GM19324 (cell line): ENCODE results near the gene AMN.

Source experiments
- ATAC-seq: cut with Tn5 transposase; IDR thresholded peaks from one replicate; pipeline ENCODE4 v1.9.1; 2021; ENCODE audit warnings: mild to moderate bottlenecking, moderate library complexity; ENCODE audit not compliant: unreplicated experiment, low FRiP score

The AMN gene

DNA sequence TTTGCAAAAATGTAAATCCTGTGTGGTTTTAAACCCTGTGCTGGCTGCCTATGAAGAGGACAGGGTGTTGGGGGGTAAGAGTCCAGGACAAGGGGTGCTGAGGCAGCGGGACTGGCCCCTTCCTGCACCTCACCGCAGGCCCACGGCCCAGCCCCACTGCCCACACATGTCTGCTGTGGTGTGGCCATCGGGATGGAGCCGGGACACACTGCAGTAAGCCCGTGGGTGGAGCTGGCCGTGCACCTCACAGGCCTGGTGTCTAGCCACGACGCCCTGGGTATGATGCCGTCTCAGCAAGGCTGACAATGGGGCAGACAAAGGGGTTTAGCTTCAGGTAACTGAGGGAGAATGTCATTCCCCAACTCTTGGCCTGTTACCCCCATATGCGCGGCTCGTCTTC, 19.6 kb downstream of the AMN start:
- no peak for ATAC-seq

DNA sequence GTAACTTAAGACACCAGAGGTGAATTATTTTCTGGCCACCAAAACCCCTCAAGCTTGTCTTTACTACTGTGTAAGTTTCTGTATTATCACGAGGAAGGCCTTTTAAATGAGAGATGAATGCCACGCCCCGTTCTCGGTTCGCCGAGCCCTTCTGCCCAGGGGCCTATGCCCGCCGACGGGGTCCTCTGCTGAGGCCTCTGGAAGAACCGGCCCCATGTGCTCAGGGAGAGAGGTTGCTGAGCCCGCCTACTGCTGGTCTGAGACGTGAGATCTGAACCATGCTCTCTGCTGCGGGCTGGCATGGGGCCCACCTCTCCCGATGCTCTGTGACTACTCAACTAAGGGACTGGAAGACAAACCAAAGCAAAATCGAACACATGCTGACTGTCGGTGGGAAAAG, 21.0 kb downstream of the AMN start:
- no peak for ATAC-seq

DNA sequence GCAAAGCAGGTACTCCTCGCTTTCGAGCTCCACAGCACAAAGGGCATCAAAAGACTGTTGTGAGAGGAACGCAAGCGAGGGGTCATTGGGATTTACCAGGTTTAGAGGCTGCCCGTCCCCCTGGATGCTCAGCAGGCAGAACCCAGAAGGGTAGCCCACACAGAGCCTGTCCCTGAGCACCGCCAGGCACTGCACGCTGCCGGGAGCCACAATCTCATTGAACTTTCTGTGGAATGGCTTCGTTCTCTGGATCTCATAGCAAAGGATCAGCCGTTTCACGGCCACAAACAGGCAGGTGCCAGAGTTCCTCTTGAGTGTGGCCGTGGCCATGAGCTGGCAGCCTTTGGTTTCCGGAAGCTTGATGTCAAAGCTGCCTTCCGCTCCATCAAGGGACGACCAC, 21.5 kb downstream of the AMN start:
- ATAC-seq: no peak

DNA sequence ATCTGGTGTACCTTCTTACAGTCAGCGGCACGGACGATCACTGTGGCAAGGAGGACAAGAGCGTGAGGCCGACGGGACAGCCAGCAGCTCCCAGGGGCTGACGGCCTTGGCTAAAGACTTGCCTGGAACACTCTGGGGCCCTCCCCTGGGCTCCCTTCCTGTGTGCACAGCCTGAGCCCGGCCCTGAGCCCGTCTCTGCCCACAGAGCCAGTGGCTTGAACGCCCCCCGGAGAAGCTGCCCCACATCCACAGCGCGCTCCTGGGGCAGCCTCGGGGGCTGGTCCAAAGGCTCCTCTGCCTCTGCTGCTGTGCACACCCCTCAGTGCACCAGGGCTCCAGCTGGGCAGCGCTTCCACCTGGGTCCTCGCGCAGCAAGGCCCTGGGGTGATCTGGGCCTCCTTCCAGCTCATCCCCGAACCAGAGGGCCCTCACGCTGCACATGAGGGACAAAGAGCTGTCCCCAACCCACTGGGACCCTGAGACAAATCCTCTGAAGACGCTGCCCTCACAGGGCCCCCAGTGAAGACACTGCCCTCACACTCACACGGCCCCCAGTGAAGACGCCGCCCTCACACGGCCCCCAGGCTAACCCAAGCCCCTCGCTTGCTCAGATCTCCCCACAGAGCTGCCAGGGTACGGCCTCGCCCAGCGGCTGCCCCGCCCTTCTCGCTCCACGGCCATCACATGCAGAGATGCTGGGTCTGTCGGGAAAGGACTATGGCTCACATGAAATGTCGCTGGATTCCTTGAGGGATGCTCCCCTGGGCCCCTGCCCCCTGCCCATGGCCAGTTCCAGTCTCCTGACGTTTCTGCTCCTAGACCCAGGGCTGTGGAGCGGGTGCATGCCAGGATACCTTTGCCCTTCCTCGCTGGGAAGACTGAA, 22.2 kb downstream of the AMN start:
- ATAC-seq: no peak

DNA sequence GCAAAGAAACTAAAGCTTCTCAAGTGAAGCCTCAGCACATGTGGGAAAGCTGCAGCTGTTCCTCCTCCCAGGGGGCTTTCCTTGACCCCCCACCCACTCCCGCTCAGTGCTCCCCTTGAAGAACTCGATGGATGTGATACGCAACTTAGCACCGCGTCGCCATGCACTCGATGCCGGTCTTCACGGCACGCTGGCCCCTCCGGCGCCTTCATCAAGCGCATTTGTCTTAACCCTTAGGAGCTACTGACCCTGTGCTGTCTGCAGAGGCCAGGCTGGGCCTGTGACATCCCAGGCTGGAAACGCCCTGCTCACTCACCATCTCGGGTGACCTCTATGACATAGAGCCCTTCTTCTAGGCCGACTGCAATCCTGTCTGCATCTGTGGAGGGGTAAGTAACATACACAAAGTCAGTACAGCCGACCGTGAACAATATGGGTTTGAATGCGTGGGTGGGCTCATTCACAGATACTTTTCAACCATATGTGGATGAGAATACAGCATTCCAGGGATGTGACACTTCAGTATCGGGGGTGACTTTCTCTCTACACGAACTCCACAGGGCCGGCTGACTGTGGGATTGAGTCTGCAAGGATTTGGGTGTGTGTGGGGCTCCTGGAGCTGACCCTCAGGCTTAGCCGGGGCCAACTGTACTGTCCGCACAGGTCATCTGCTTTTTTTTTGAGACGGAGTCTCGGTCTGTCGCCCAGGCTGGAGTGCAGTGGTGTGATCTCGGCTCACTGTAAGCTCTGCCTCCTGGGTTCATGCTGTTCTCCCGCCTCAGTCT, 23.1 kb downstream of the AMN start:
- no peak for ATAC-seq

DNA sequence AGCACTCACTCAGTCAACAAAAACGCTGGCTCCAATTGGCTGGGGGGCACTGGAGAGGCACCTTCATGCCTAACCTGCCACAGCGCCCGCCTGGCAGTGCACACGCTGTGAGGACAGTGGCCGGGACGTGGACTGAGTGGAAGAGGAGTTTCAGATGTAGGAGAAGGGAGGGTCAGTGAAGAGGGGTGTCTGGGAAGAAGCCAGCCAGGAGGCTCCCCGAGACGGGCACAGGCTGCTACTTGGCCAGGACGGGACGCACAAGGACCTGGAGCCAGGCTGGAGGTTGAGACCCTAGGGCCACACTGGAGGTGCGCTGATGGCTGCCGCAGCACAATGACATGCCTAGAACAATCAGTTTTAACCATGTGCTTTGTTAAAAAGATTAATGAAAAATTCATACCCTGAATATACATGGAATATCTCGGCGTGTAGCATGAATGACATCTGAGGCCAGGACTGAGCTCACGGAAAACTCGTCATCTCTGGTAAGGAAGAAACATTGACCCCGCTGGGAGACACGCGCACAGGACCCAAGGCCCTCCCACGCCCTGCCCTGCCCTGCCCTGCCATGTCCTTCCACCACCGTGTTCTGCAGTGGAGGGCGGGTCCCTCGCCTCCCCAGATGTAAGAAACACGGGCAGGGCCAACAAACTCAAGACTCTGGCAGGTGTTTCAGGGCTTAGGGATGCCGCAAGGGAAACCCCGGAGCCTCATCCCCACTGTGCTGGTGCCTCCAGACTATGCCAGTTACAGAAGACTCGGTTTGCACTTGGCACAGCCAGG, 25.0 kb downstream of the AMN start:
- no peak for ATAC-seq

DNA sequence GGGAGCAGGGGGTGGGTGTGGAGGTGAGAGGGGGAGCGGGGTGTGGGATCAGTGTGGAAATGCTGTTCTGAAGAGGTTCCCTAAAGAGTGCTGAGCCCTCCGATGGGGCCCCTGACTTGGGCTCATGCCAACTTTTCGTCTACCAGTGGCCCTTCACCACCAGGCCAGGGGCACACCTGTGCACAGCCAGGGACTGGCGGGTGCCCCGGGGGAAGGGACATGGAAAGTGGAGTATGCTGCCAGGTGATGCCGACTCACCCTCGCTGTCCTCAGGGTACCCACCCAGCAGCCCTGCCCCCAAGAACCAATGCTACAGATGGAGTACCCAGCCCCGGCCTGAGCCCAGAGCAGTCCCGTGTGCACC, 26.2 kb downstream of the AMN start:
- no peak for ATAC-seq

DNA sequence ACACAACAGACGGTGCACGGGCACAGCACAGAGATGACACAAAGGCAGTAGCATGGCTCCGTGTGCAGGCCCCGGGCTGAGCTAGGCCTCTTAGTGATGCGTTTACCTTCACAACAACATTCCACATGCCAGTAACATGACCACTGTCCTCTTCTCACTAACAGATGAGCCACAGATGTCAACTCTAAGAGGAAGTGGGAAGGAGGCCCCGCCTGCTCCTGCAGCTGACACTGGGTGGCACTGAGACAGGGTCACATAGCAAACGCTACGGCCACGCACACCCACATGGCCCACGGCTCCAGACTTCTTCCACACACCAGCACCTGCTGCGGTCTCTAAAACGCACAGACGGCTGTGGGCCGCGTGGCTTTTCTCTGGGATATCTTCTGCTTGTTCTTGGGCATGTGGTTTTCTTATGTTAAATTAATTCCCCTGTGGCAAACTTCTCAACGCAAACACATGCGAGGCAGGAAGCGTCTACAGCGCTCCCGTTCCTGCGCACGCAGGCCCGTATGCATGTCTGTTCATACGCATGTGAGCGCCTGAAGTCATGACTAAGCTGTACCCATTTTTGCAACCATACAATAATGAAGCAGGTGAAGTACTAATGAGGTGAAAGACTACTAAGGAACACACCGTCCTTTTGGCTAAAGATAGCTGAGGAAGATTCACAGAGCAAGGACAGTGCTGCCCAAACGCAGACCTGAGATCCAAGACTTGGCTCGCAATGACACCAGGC, 26.8 kb downstream of the AMN start:
- no peak for ATAC-seq

DNA sequence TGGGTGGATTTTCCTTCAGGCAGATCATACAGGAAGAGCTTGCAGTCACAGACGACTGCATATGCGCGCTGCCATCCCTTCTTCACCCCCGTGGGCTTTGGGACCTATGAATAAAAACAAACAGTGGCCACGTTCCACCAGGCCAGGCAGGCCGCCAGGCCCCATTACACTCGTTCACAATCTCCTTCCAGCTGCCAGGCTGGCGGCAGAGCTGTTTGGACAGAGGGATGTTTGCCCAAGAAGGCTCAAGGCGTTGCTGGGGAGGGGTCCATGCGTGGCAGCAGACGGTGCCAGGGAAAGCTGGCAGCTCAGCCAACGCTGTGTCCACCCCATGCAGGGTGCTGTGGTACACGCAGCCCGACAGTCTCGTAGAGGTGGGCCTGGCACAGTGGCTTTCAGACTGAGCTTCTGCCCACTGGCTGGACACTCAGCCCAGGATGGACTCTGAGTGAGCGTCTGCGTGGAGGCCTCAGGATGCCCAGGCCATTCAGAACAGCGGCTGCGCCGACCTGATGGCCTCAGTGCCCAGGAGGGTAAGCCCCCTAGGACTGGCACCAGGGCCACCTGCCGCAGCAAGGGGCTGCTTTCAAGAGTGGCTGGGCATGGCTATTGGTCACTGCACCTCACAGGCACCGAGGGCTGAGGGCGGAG, 27.5 kb downstream of the AMN start:
- no peak for ATAC-seq

DNA sequence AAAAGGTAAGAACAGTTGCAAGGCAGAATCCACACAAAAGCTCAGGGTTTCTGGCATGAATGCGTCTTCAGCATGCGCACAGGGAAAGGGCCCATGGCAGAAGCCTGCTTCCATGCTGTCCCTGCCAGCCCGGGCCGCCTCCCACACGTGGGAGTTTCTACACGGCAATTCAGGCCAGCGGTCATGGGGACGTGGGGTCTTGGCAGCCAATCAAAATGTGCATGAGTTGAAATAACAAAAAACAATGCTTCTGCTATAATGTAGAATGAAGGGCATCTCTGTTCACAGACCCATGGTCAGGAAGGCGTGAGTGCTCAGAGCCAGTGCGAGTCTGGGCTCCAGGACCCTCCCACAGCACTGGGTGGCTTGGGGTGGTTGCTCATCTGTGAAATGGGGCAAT, 28.6 kb downstream of the AMN start:
- ATAC-seq: no peak

DNA sequence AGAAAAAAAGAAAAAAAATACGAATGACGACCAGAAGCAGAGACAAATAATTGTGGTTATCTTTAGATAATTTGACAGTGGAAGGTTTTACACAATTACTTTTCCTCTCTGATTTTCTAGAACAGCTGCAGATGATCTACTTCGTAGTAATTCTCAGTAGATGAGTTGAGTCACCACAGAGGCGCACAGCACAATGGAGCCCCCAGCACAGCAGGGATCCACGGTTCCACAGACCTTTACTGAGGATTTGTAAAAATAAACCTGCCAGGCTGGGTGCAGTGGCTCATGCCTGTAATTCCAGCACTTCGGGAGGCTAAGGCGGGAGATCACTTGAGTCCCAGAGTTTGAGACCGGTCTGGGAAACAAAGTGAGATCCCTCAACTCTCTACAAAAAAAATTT, 29.3 kb downstream of the AMN start:
- no peak for ATAC-seq

DNA sequence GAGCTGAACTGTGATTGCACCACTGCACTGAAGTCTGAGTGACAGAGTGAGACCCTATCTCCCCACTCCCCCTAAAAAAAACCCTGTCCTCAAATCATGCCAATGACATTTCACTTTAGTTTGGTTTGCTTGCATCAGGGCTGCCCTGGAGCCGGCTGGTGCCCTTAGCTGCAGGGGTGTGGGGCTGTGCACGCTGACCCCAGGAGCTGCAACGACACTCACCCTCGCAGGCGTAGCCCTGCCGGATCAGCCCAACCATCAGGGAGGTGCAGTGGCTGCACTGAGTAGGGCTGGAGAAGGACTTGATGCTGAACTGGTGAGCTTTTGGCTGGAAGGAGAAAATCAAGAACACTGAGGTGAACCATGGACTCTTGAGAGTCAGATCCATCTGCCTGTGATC, 29.8 kb downstream of the AMN start:
- ATAC-seq: no peak

DNA sequence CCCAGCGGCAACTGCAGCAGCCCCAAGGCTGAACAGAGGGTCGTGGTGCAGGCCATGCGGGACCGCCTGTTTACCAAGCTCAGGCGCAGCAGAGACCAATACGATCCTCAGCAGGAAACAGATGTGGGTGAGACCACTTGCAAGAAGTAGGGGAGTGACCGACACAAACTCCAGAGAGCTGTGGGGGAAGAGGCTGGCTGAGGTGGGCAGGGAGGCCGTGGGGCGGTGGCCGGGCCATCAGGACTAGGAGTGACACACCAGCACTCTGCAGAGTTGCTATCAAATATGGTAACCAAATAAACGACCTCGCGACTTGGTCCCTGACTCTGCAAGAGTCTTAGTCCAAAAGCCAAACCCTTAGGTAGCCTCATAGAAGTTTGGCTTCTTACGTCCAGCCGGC, 30.6 kb downstream of the AMN start:
- ATAC-seq: no peak

DNA sequence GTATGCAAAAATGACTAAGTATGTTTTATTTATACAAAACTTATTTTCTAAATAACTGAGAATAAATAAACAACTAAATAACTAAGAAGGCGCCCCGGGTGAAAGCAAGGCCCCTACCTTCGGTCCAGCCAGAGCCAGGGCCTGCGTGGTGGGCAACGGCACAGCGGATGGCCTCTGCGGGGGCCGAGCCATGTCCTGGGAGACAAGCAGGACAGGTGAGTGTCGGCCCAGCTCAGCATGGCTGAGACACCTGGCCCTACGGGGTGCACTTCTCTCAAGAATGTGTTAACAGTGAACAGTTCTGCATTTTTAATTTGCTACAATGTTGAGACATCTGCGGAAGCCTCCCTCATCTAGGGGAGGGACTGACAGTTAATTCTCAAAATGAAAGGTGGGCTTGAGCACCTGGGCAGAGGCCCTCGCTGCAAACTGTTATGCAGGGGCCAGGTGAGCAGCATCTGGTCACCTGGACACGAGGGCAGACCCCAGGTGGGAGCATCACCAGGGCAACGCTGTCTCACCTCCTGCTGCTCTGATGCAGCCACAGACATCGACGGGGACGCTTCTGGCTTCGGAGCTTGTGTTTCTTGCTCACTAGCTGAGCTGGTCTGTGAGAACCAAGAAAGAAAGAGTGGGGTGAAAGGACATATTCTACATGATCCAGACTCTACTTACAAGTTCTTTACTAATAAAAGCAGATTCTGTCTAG, 31.8 kb downstream of the AMN start:
- ATAC-seq: no peak

DNA sequence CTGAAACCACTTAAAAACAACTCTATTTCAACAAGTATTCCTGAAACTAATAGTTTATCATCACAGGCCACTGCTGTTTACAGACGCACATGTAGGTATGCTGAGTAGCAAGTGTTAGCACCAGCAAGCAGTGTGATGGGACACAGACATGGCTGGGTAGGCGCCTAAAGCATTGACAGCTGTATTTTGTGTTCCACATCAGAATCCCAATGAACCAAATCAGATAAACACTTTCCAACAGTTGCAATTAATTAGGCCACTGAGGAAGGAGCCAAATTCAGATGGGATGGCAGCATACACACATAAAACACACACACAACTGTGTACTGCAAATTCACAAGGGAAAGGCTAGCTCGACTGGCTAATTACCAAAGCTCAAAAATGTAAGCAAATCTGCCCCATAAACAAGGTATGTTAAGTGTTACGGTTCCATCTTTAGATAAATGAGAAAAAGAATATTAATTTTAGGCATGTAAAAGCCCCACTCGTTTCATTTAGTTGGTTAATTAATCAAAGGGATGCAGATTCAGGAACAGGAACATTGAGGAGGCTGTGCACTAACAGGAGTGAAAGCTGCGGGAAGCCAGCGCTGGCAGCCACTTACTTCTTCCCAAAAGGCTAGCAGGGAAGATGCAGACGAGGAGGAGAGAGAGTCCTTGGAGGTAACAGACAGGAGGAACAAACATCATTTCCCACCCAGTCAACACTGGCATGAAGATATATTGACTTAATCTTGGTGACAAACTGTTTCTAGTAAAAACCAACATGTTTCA, 33.4 kb downstream of the AMN start:
- no peak for ATAC-seq

DNA sequence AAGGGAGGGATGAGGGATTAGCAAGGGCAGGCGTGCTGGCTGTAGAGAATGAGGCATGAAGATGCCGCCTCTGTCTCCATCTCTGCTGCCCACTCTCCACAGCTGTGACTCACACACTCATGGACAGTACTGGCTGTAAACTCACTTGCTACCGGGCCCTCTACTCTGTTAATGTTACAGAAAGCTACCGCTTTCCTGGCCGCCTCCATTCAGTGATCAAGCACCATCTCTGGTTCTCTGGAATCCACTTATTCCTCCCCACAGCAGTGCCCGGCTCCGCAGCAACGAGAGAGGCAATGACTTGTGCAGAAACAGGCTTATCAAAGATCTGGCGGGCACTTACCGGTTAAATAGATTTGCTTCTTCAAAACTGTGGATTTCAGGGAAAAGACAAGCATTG, 34.8 kb downstream of the AMN start:
- no peak for ATAC-seq

DNA sequence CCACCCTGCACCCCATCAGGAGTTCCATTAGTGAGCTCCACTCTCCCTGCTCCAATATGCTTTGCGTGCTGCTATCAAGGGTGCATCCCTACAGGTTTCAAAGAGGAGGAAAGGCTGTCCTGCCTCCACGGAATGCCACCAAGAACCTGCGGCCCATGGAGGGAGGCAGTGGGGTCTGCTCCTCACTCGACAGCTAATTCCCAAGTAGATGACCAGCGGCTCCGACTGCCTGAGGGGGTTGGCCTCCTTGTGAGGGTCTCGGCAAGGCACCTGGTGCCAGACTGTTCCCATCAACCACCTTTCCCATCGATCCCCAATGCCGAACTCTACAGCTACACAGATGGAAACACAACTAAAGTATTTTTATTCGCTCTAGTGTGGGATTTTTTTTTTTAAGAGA, 36.0 kb downstream of the AMN start:
- ATAC-seq: no peak

DNA sequence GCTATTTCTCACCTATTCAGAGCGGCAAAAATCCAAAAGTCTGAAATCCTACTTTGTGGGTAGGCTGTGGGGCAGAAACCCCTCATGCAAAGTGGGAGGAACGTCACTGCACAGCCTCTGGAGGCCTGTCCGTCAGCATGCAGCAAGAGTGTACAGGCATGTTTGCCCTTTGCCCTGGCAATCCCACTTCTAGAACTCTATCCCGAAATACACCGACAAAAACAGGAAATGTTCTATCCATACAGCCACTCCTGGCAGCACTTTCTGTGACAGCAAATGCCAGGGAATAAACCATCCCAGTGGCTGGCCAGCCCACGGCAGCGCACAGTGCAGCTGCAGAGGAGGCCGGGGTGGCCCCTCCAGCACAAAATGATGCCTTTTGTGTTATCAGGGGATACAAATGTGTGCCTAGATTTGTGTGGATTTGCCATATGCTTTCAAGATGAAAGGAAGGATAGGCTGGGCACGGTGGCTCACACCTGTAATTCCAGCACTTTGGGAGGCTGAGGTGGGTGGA, 39.7 kb downstream of the AMN start:
- ATAC-seq: no peak
